Skin of body (tissue), 2 donors: ENCODE data around the gene EIF4EBP2. TPM values are rescaled to one million over a fixed set of nuclear protein-coding genes. Genes with fewer than 3 reads are reported as not detected.

Experiments
- DNase-seq: peaks from one replicate; lab custom pipeline; 2025; lab: John Stamatoyannopoulos, UW
- total RNA-seq: library from RNA; depleted of rRNA; stranded (reverse); fragments of >200 nt; gene quantifications from one replicate; pipeline ENCODE4 v1.2.3, GENCODE V29; 2014

The EIF4EBP2 gene
- total RNA-seq, 1 donor from 2014 or later, result 36.0 TPM

- DNase-seq, result no peak
Measured at GRCh38 chr10:70432101-70432500, 28.2 kb downstream of the EIF4EBP2 start.

- DNase-seq, result no peak
Measured at GRCh38 chr10:70432561-70433263, 28.8 kb downstream of the EIF4EBP2 start.

- no peak for DNase-seq
Measured at GRCh38 chr10:70433581-70434280, 29.8 kb downstream of the EIF4EBP2 start.

- no peak for DNase-seq
Measured at GRCh38 chr10:70435241-70436085, 31.5 kb downstream of the EIF4EBP2 start.

GRCh38 chr10:70437721-70438120, 33.8 kb downstream of the EIF4EBP2 start:
- no peak for DNase-seq

GRCh38 chr10:70440296-70441160, 36.6 kb downstream of the EIF4EBP2 start:
- DNase-seq, result no peak

GRCh38 chr10:70441161-70441894, 37.4 kb downstream of the EIF4EBP2 start, which contains the start of gene NODAL:
Gene NODAL (minus strand): TSS chr10:70441681. CDS start chr10:70441667, 14 bp downstream.
- no peak for DNase-seq

- DNase-seq, result no peak
Measured at GRCh38 chr10:70441895-70442309, 38.0 kb downstream of the EIF4EBP2 start.

GRCh38 chr10:70442332-70442988, 38.5 kb downstream of the EIF4EBP2 start:
- DNase-seq, result no peak

GRCh38 chr10:70444744-70445143, 40.8 kb downstream of the EIF4EBP2 start:
- DNase-seq, result no peak

GRCh38 chr10:70445718-70446657, 42.0 kb downstream of the EIF4EBP2 start:
- DNase-seq, result peak; percentile 9

GRCh38 chr10:70448236-70448635, 44.3 kb downstream of the EIF4EBP2 start:
- DNase-seq, result no peak

GRCh38 chr10:70455213-70455630, 51.3 kb downstream of the EIF4EBP2 start:
- DNase-seq, result no peak

GRCh38 chr10:70456164-70456563, 52.2 kb downstream of the EIF4EBP2 start:
- DNase-seq, result no peak

GRCh38 chr10:70457759-70458305, 53.9 kb downstream of the EIF4EBP2 start:
- no peak for DNase-seq

GRCh38 chr10:70458329-70459060, 54.5 kb downstream of the EIF4EBP2 start:
- no peak for DNase-seq

GRCh38 chr10:70459061-70459773, 55.3 kb downstream of the EIF4EBP2 start:
- no peak for DNase-seq
